HG03159 (cell line): ENCODE results near the gene COL4A2.
"Not testable (repeated sequence)": the region's sequence is repeated elsewhere in the genome, so short reads cannot be mapped to it uniquely, and the experiment has no call there.

Source experiments
- ATAC-seq: cut with Tn5 transposase; IDR thresholded peaks from one replicate; pipeline ENCODE4 v1.9.1; 2021; ENCODE audit warnings: mild to moderate bottlenecking, moderate library complexity; ENCODE audit not compliant: unreplicated experiment

Gene COL4A2

DNA sequence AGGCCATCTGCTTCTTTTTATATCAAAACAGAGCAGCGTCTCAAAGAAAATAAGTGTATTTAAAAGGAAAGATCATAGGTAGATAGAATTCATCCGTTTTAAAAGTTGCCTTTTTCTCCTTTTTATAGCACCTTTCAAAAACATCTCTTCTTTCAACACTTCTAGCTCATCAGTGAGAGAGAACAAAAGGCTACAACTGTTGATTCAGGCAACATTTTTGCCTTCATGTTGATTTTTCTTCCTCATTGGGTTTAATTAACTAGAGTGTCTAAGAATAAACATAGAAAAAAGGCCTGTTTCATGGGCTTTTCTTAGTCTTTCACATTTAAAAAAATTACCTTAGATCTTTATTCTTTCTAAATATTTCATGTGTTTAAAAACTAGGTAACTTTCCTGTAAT lies 13.6 kb downstream of the COL4A2 start:
- ATAC-seq, result no peak

GRCh38 chr13:110321573-110321972 lies 14.5 kb downstream of the COL4A2 start:
- not testable (repeated sequence) for ATAC-seq

DNA sequence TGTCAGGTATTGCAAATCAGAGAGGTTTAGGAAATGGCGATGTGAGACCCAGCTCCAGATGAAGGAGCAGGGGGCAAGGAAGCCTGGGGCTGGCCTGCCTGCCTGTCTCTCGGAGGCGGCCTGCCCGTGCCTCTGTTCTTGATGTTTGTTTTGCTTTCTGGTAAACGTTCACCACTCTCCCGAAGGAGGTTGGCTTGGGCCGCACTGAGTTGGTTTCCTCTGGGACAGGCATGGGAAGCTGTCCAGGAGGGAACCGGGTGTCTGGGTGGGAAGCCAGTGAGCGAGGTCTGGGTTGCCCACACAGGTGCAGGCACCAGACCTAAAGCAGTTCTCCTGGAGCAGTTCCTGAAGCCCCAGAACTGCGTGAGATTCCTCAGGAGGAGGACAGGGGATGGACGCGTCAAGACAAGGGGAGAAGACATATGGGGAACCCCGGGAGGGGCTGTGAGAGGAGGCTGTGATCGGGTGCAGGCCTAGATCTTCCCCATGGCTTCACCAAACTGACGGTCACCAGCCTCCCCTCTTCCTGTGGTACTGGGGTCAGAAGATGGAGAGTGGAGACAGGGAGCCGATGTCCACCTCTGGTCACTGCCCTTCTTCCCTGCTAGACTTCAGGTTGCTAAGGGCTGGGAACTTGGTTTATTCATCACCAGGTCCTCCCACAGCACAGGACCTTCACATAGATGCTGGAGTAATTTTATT lies 15.2 kb downstream of the COL4A2 start:
- no peak for ATAC-seq

DNA sequence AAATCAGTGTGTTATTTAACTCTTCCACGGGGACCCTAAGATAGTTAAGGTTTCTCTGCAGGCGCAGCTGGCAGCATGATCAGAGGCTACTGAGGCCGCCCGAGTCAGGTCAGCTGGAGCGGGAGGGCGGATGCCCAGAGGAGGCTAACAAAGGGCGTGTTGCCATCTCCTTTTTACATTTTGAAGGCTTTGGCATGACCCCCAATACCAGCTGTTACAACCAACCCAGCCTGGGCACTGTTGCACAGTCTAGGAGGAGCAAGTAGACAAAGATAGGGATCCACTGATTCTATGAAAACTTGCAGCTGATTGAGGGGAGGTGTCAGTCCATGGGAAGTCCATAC lies 15.7 kb downstream of the COL4A2 start:
- ATAC-seq, result no peak

GRCh38 chr13:110323172-110323891 lies 16.2 kb downstream of the COL4A2 start:
- ATAC-seq, result no peak

DNA sequence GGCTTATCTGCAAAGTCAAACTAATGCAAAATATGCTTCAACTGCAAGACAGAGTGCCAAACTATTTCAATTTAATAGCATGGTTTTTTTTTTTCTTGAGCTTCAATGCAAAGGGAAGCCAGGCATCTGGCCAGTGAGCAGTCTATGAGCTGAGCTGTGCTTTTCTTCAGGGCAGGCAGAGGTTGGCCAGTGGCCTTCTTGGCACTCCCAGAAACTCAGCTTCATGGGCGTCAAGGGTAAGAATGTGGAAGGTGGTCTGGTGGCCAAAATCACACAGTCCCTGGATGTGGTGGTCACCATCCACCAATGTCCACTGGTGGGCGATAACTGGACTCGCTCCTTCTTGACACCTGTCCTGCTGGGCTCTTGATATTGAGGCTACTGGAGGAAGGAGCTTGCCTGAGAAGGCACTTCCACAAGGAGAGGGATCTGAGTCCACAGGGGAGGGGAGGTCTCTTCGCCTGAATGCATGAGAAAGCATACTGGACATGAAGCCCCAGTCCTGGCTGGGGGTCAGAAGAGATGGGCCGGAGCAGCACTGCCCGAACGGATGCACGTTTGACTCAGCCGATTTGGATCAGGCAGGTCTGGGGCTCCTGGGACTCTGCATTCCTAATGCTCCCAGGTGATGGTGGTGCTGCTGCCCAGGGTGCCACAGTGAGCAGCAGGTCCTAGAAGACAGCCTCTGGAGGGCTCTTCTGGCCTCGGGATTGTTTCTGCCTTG lies 17.1 kb downstream of the COL4A2 start:
- ATAC-seq, result no peak

DNA sequence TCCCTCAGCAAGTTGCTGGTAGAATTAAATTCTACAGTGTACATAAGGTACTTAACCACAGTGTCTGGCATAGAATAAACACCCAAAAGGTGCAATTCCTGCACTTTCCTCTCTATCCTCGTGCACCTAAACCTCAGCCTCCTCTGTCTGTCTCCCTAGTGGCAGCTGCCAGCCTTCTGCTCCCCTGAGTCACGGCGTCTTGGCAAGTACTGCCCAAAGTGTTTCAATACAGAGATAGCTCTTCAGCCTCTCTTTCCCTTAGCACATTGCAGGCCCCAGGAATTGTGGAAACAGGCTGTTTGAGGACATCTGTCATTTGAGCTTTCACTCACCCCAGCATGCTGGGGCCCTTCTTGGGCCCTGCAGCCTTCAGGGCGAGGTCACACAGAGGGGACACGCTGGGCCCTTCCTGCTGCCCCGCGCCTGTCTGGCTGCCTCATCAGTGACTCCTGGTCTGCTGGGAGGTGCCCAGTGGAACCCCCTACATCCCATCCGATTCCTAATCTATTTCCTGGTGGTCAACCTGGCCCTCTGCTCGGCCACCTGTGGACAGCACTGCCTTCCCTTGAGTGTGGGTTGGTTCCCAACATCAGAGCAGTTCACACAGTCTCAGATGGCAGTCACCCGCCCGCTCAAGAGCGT lies 19.3 kb downstream of the COL4A2 start:
- ATAC-seq, result no peak

GRCh38 chr13:110327051-110327721 lies 20.1 kb downstream of the COL4A2 start:
- ATAC-seq, result no peak

GRCh38 chr13:110328573-110328972 lies 21.5 kb downstream of the COL4A2 start:
- no peak for ATAC-seq

- no peak for ATAC-seq
Measured at GRCh38 chr13:110329258-110329657, 22.2 kb downstream of the COL4A2 start.

GRCh38 chr13:110329798-110330461 lies 22.8 kb downstream of the COL4A2 start:
- ATAC-seq, result no peak

GRCh38 chr13:110330491-110331011 lies 23.5 kb downstream of the COL4A2 start:
- ATAC-seq, result no peak

DNA sequence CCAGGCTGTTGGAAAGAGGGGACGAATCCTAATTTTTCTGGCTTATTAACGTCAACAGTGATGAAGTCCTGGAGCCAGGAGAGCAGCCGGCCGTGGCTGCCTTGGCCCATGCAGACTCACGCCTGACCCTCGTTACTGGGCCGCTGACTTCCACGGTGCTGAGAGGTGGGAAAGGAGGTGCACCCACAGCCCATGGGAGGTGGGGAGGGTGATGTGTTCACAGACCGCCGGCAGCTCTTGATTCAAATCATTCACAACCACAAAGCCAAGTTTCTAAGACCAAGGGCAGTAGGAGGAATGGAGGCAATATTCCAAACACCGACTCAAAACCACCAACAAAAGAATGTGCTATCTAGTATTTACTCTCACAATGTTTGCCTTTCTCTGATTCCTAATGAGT lies 24.3 kb downstream of the COL4A2 start:
- ATAC-seq, result no peak

DNA sequence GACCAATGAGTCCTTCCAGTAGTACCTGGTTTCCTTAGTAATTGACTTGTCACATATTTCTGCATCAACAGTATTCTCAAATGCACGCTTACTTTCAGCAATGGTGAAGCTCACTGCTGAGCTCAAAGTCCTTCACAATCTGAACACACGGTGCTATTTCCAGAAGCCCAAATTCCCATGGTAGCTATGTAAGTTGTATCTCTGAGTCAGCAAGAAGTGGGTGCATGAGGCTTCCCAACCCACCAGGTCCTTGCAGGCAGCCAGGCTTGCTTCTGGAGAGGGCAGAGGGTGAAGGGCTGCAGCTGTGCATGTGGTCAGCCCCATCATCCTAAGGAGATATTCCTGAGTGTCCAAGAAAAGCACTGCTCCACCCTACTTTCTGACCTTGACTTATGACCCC lies 25.7 kb downstream of the COL4A2 start:
- ATAC-seq, result no peak

GRCh38 chr13:110333837-110334236 lies 26.8 kb downstream of the COL4A2 start:
- no peak for ATAC-seq

- ATAC-seq, result no peak
Measured at GRCh38 chr13:110334256-110334655, 27.2 kb downstream of the COL4A2 start.

- ATAC-seq, result no peak
Measured at GRCh38 chr13:110334841-110335490, 27.9 kb downstream of the COL4A2 start.

DNA sequence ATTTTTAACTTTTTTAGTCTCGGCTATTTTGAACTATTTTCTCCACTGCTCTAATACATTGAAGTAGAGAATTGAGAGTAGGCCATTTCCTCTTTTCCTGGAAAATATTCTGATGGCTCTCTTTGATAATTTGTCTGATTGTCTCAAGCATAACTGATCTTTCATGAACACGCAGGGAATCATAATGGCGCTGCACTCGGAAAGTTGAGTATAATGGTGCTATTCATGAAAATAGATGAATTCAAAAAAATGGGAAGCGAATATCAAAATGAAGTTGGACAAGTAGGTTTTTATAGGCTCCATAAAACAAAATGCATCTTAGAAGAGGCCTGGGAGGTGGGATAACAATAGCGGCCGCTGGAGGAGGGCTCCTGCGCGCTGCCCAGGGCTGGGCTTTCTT lies 29.0 kb downstream of the COL4A2 start:
- ATAC-seq, result no peak

DNA sequence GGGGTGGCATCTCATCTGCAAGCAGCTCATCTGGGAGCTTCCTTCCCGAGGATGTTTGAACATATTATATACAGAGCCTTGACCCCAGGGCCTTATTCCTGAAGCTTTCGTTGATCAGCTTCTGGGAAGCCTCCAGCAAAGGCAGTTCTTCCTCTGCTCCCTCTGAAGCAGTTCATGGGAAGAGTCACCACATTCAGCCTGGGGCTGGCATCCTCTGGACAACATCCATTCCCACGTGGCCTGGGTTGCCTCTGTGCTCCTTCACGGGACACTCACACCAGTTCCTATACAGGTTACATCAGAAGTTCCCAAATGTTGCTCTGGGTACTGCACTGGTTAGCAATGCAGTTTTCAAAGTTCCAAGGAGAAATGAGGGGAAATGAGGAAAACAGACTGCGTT lies 29.6 kb downstream of the COL4A2 start:
- no peak for ATAC-seq

GRCh38 chr13:110337247-110337646 lies 30.2 kb downstream of the COL4A2 start:
- ATAC-seq, result no peak
